H1 (cell line): ENCODE results near the gene CACNA2D3. TPM values are rescaled to one million over a fixed set of nuclear protein-coding genes. Genes with fewer than 3 reads are reported as not detected.

Source experiments
- CTCF ChIA-PET: fragments of 300-600 bp; sonication (Branson Sonifier 250); formaldehyde crosslinking; loops from one replicate; lab custom pipeline; 2021; ENCODE audit not compliant: partially characterized antibody; lab: Charles Lee
- POLR2A ChIA-PET: fragments of 300-600 bp; sonication (Branson Sonifier 250); formaldehyde crosslinking; loops from one replicate; lab custom pipeline; 2021; ENCODE audit warnings: inconsistent platforms; ENCODE audit not compliant: partially characterized antibody; lab: Charles Lee
- DNase-seq, 2 experiments: peaks; one replicate each; pipeline versions ENCODE4 v3.0.0 to v3.0.0-alpha.2; 2010 to 2022; ENCODE audit warnings: low spot score in 2 of 2, low read depth in 1 of 2, mixed read lengths in 1 of 2
- FAIRE-seq: peaks from 2 replicates; lab custom pipeline; 2011; peaks lifted over from hg19 to GRCh38; lab: Jason Lieb, UNC
- H2AFZ ChIP-seq: 2 replicates; pipeline ENCODE4 v1.8.1; 2012; ENCODE audit warnings: low read length, inconsistent platforms
- H2AK5ac ChIP-seq: 2 replicates; pipeline ENCODE4 v1.6.1; 2013; ENCODE audit warnings: low read depth, low read length
- H2BK120ac ChIP-seq: replicated peaks from 2 replicates; pipeline ENCODE3; 2013; ENCODE audit warnings: low read depth, low read length, inconsistent platforms
- H2BK12ac ChIP-seq: 2 replicates; pipeline ENCODE4 v1.6.1; 2013; ENCODE audit warnings: low read depth, low read length
- H2BK15ac ChIP-seq: 2 replicates; pipeline ENCODE4 v1.6.1; 2013; ENCODE audit warnings: low read length
- H2BK20ac ChIP-seq: 2 replicates; pipeline ENCODE4 v1.6.1; 2013; ENCODE audit warnings: low read length
- H2BK5ac ChIP-seq: 2 replicates; pipeline ENCODE4 v1.6.1; 2013; ENCODE audit warnings: low read depth, low read length
- H3K14ac ChIP-seq: 2 replicates; pipeline ENCODE4 v1.6.1; 2013; ENCODE audit warnings: inconsistent platforms; ENCODE audit not compliant: insufficient read length
- H3K18ac ChIP-seq: 2 replicates; pipeline ENCODE4 v1.6.1; 2013; ENCODE audit warnings: low read length; ENCODE audit errors: extremely low read depth
- H3K23ac ChIP-seq: 2 replicates; pipeline ENCODE4 v1.6.1; 2013; ENCODE audit warnings: inconsistent platforms; ENCODE audit not compliant: insufficient read length
- H3K23me2 ChIP-seq: 2 replicates; pipeline ENCODE4 v1.6.1; 2013; ENCODE audit warnings: low read depth, low read length
- H3K27ac ChIP-seq: 2 replicates; pipeline ENCODE4 v1.6.1; 2011; ENCODE audit warnings: low read depth, low read length, inconsistent platforms
- H3K27me3 ChIP-seq, 4 experiments: replicated peaks in 1 of 4; 1 replicate in 1 of 4; 2 replicates in 3 of 4; pipeline versions ENCODE4 v1.6.1 to v1.8.1; 2011 to 2013; ENCODE audit warnings: low read length in 3 of 4, mild to moderate bottlenecking in 3 of 4, inconsistent platforms in 2 of 4, mixed read lengths in 2 of 4, moderate library complexity in 1 of 4; ENCODE audit not compliant: control insufficient read depth in 3 of 4, insufficient read depth in 3 of 4; ENCODE audit errors: extremely low read depth in 1 of 4
- H3K36me3 ChIP-seq, 4 experiments: 2 replicates each; pipeline versions ENCODE4 v1.6.1 to v1.8.1; 2011 to 2013; ENCODE audit warnings: mild to moderate bottlenecking in 4 of 4, low read length in 3 of 4, moderate library complexity in 2 of 4, control low read depth in 1 of 4, inconsistent platforms in 1 of 4; ENCODE audit not compliant: insufficient read depth in 4 of 4, control insufficient read depth in 2 of 4
- H3K4ac ChIP-seq: replicated peaks from 2 replicates; pipeline ENCODE3; 2013; ENCODE audit warnings: low read length, low read depth, mixed read lengths, inconsistent platforms; ENCODE audit not compliant: insufficient read length
- H3K4me1 ChIP-seq, 4 experiments: replicated peaks in 1 of 4; 1 replicate in 1 of 4; 2 replicates in 3 of 4; pipeline versions ENCODE4 v1.6.1 to v1.8.1; 2011 to 2013; ENCODE audit warnings: low read length in 3 of 4, inconsistent platforms in 2 of 4, mixed read lengths in 1 of 4; ENCODE audit not compliant: insufficient read depth in 4 of 4, control insufficient read depth in 3 of 4
- H3K4me2 ChIP-seq, 2 experiments: 2 replicates each; pipeline versions ENCODE4 v1.6.1 to v1.8.1; 2011 to 2013; ENCODE audit warnings: low read depth in 2 of 2, low read length in 2 of 2, control low read depth in 1 of 2, inconsistent platforms in 1 of 2, mild to moderate bottlenecking in 1 of 2; ENCODE audit not compliant: insufficient read depth in 1 of 2
- H3K4me3 ChIP-seq, 4 experiments: fragments of 200-600, 300-600 bp in 1 of 4; sonication (generic), shearing (Covaris generic), sonication (Bioruptor Twin) in 1 of 4; 2 replicates each; pipeline versions ENCODE4 v1.5.1 to v1.8.1; 2011 to 2016; ENCODE audit warnings: low read length in 4 of 4, low read depth in 3 of 4, control low read depth in 2 of 4, inconsistent platforms in 2 of 4, mild to moderate bottlenecking in 2 of 4, mixed read lengths in 1 of 4, moderate library complexity in 1 of 4; ENCODE audit not compliant: insufficient read depth in 2 of 4; ENCODE audit errors: extremely low read depth in 1 of 4
- H3K56ac ChIP-seq: replicated peaks from 2 replicates; pipeline ENCODE3; 2013; ENCODE audit warnings: low read depth, mild to moderate bottlenecking, mixed read lengths, low read length, inconsistent platforms; ENCODE audit not compliant: insufficient read length
- H3K79me1 ChIP-seq: 2 replicates; pipeline ENCODE4 v1.6.1; 2013; ENCODE audit warnings: low read depth, low read length, control low read depth
- H3K79me2 ChIP-seq, 2 experiments: 2 replicates each; pipeline versions ENCODE4 v1.6.1 to v1.8.1; 2012 to 2013; ENCODE audit warnings: low read length in 2 of 2, mild to moderate bottlenecking in 2 of 2, inconsistent platforms in 1 of 2; ENCODE audit not compliant: insufficient read depth in 2 of 2, control insufficient read depth in 1 of 2
- H3K9ac ChIP-seq, 4 experiments: replicated peaks in 1 of 4; 1 replicate in 1 of 4; 2 replicates in 3 of 4; pipeline versions ENCODE4 v1.6.1 to v1.8.1; 2011 to 2013; ENCODE audit warnings: low read depth in 3 of 4, low read length in 3 of 4, control low read depth in 2 of 4, mild to moderate bottlenecking in 2 of 4, moderate library complexity in 2 of 4, inconsistent platforms in 1 of 4; ENCODE audit errors: extremely low read depth in 1 of 4
- H3K9me3 ChIP-seq, 2 experiments: 2 replicates each; pipeline versions ENCODE4 v1.6.1 to v1.8.1; 2012 to 2013; ENCODE audit warnings: mild to moderate bottlenecking in 2 of 2, moderate library complexity in 2 of 2, control low read depth in 1 of 2, inconsistent platforms in 1 of 2, low read depth in 1 of 2, low read length in 1 of 2, mixed read lengths in 1 of 2; ENCODE audit not compliant: insufficient read depth in 2 of 2
- H4K20me1 ChIP-seq, 2 experiments: replicated peaks in 1 of 2; 2 replicates each; pipeline versions ENCODE3 to v1.8.1; 2011 to 2013; ENCODE audit warnings: inconsistent platforms in 2 of 2, low read length in 2 of 2, mild to moderate bottlenecking in 1 of 2; ENCODE audit not compliant: insufficient read depth in 2 of 2, control insufficient read depth in 1 of 2
- H4K5ac ChIP-seq: 2 replicates; pipeline ENCODE4 v1.6.1; 2013; ENCODE audit warnings: low read length, low read depth, mixed read lengths, inconsistent platforms; ENCODE audit not compliant: insufficient read length
- H4K8ac ChIP-seq: 2 replicates; pipeline ENCODE4 v1.8.0; 2013; ENCODE audit warnings: mild to moderate bottlenecking, moderate library complexity, low read length, inconsistent platforms; ENCODE audit not compliant: insufficient read depth; ENCODE audit errors: extremely low read depth
- H4K91ac ChIP-seq: replicated peaks from 2 replicates; pipeline ENCODE3; 2013; ENCODE audit warnings: low read length, mixed read lengths, inconsistent platforms; ENCODE audit not compliant: insufficient read length
- CTCF ChIP-seq, 3 experiments: IDR thresholded peaks; 1 replicate in 2 of 3; 2 replicates in 1 of 3; pipeline versions ENCODE4 v1.5.1 to v1.6.1; 2011; ENCODE audit warnings: low read length in 3 of 3, mild to moderate bottlenecking in 3 of 3, inconsistent platforms in 2 of 3, low read depth in 1 of 3, moderate library complexity in 1 of 3; ENCODE audit not compliant: insufficient read depth in 1 of 3; ENCODE audit errors: control extremely low read depth in 1 of 3
- EZH2 ChIP-seq: fragments of 200-600 bp; sonication (generic); IDR thresholded peaks from 2 replicates; pipeline ENCODE4 v1.7.1; 2012; ENCODE audit warnings: low read depth, mild to moderate bottlenecking, moderate library complexity, low read length, inconsistent platforms; ENCODE audit not compliant: severe bottlenecking
- HDAC2 ChIP-seq, 2 experiments: fragments of 300-600 bp in 1 of 2; sonication (generic) in 1 of 2; IDR thresholded peaks; 2 replicates each; pipeline ENCODE4 v1.6.1; 2011 to 2012; ENCODE audit warnings: low read depth in 2 of 2, low read length in 2 of 2, mild to moderate bottlenecking in 2 of 2, moderate library complexity in 2 of 2, borderline replicate concordance in 1 of 2, inconsistent platforms in 1 of 2
- NANOG ChIP-seq: IDR thresholded peaks from 2 replicates; pipeline ENCODE4 v1.6.1; 2011; ENCODE audit warnings: low read length, low read depth, mild to moderate bottlenecking, inconsistent platforms; ENCODE audit not compliant: insufficient read depth, poor library complexity, severe bottlenecking
- POLR2AphosphoS5 ChIP-seq: IDR thresholded peaks from 2 replicates; pipeline ENCODE4 v1.6.1; 2011; ENCODE audit warnings: low read depth, low read length
- SIRT6 ChIP-seq: IDR thresholded peaks from one replicate; pipeline ENCODE4 v1.7.1; 2012; ENCODE audit warnings: low read length, inconsistent platforms
- SIX5 ChIP-seq: IDR thresholded peaks from 2 replicates; pipeline ENCODE4 v1.6.1; 2011; ENCODE audit warnings: mild to moderate bottlenecking, low read depth, low read length
- SRF ChIP-seq: IDR thresholded peaks from 2 replicates; pipeline ENCODE4 v1.6.1; 2011; ENCODE audit warnings: mild to moderate bottlenecking, low read depth, low read length, moderate library complexity
- WGBS, 2 experiments: shearing (Covaris generic) in 1 of 2; methylation state at CpG; one replicate each; pipeline versions ENCODE4 v1.1.6 to v1.1.7; 2013 to 2015; ENCODE audit warnings: low lambda C conversion rate in 2 of 2, mixed read lengths in 2 of 2, inconsistent platforms in 1 of 2, low coverage in 1 of 2, missing lambda C conversion rate in 1 of 2; ENCODE audit not compliant: insufficient replicate concordance in 2 of 2, insufficient coverage in 1 of 2, insufficient read length in 1 of 2; ENCODE audit errors: extremely low coverage in 1 of 2, missing lambda C conversion rate in 1 of 2; 5-methylcytosine and 5-hydroxymethylcytosine counted together
- polyA plus RNA-seq, 7 experiments: library from polyadenylated mRNA; depleted of rRNA in 3 of 7; stranded (reverse) in 5 of 7; unstranded in 2 of 7; fragments of >200 nt in 5 of 7; fragments of 200-250 nt in 2 of 7; gene quantifications; 1 replicate in 5 of 7; 2 replicates in 1 of 7; 4 replicates in 1 of 7; pipeline versions ENCODE4 v1.2.1 to v1.2.3, GENCODE V29; 2011 to 2013; ENCODE audit warnings: missing spikeins in 2 of 7, mixed read lengths in 2 of 7
- total RNA-seq: library from RNA; stranded (reverse); fragmentation: NEBNext Ultra II Directional; extraction: Animal tissue kit (Norgen Biotek cat#: 25700); gene quantifications from 2 replicates; pipeline ENCODE4 v1.2.1, GENCODE V29; 2021

CACNA2D3 gene
- total and polyA plus RNA-seq, 2 of the 8 experiments (the other 6 are each of a cell fraction or from before 2014, with no cell fraction given) = 1.5 to 1.8 TPM

GRCh38 chr3:54905920-54906319 is 783.6 kb downstream of the CACNA2D3 start:
- H3K14ac ChIP-seq = no peak overlapping the region
- H3K4ac ChIP-seq = no peak overlapping the region
- no peaks in the 10 kb centered on the region for H3K36me3 ChIP-seq
- POLR2A ChIA-PET = no interaction called here
- CTCF ChIA-PET = interaction anchor here (0.6 to 1.3 kb wide), 3 partner anchors 17 to 472 kb away, joined by 3 to 4 read pairs (median 4); no protein-coding TSS in a partner anchor
- no peak overlapping the region for H3K9ac ChIP-seq
- H3K79me1 ChIP-seq = no peaks in the 10 kb centered on the region
- no peak for DNase-seq
- no peak overlapping the region for H3K27ac ChIP-seq
- H3K79me2 ChIP-seq = no peaks in the 10 kb centered on the region
- no peak overlapping the region for H2BK20ac ChIP-seq
- no peak for FAIRE-seq
- H4K8ac ChIP-seq = no peak overlapping the region
- H2BK120ac ChIP-seq = no peak overlapping the region
- no peaks in the 10 kb centered on the region for H3K27me3 ChIP-seq
- no peak overlapping the region for H3K4me3 ChIP-seq
- H2BK5ac ChIP-seq = no peak overlapping the region
- no peak overlapping the region for H4K91ac ChIP-seq
- TF ChIP-seq SIX5 (no peak), EZH2 (no peak), NANOG (no peak), SIRT6 (no peak), POLR2AphosphoS5 (no peak), HDAC2 (IDR thresholded peaks at IDR 0.05; ENCODE audit: borderline replicate concordance in 1 of 2, low read depth in 2 of 2, low read length in 2 of 2) (no peak), CTCF (IDR thresholded peaks at IDR 0.05; ENCODE audit: control extremely low read depth in 1 of 3, insufficient read depth in 1 of 3, low read depth in 1 of 3, low read length in 3 of 3) (no peak), SRF (no peak)
- H4K5ac ChIP-seq = no peak overlapping the region
- no peaks in the 10 kb centered on the region for H3K23me2 ChIP-seq
- H4K20me1 ChIP-seq = no peaks in the 10 kb centered on the region
- no peak overlapping the region for H3K18ac ChIP-seq
- H3K4me1 ChIP-seq = no peaks in the 10 kb centered on the region
- 89% methylated on average over 3 of the region's 3 CpGs; no CpG with 5 or more reads in 1 of the 2 experiments for WGBS, 2 experiments
- H2BK15ac ChIP-seq = no peak overlapping the region
- no peak overlapping the region for H2AFZ ChIP-seq
- no peak overlapping the region for H2AK5ac ChIP-seq
- no peaks in the 10 kb centered on the region for H3K9me3 ChIP-seq
- no peak overlapping the region for H3K56ac ChIP-seq
- no peak overlapping the region for H3K23ac ChIP-seq
- no peak overlapping the region for H3K4me2 ChIP-seq
- no peak overlapping the region for H2BK12ac ChIP-seq
